ENCODE results near the gene SNX9. TPM values are rescaled to one million over a fixed set of nuclear protein-coding genes. Genes with fewer than 3 reads are reported as not detected.

Gene SNX9
- total and polyA plus RNA-seq, 2 of the 8 experiments (the other 6 are each of a cell fraction or from before 2014, with no cell fraction given): 11.8 to 23.2 TPM

GRCh38 chr6:157865249-157865648, 42.2 kb downstream of the SNX9 start:
- no peak overlapping the region for H3K4me3 ChIP-seq (ENCODE audit: extremely low read depth in 1 of 4, insufficient read depth in 2 of 4, low read depth in 3 of 4, low read length in 4 of 4)
- peaks cover 3 to 14% (median 9%) of the 10 kb centered on the region in 4 experiments; a peak in 6 of 8 replicates for H3K36me3 ChIP-seq (ENCODE audit: control insufficient read depth in 2 of 4, insufficient read depth in 4 of 4, low read length in 3 of 4)
- no peaks in the 10 kb centered on the region for H3K27me3 ChIP-seq (replicated peaks in 1 of 4; ENCODE audit: control insufficient read depth in 3 of 4, extremely low read depth in 1 of 4, insufficient read depth in 3 of 4, low read length in 3 of 4)
- CTCF ChIA-PET (ENCODE audit: partially characterized antibody): no interaction called here
- no peak overlapping the region for H3K18ac ChIP-seq (ENCODE audit: extremely low read depth, low read length)
- H3K79me2 ChIP-seq (ENCODE audit: control insufficient read depth in 1 of 2, insufficient read depth in 2 of 2, low read length in 2 of 2): peaks cover 0 to 60% of the 10 kb centered on the region in 2 experiments; a peak in 3 of 4 replicates
- peaks cover 0 to 9% (median under 1%) of the 10 kb centered on the region in 4 experiments; a peak in 1 of 7 replicates for H3K4me1 ChIP-seq (replicated peaks in 1 of 4; ENCODE audit: control insufficient read depth in 3 of 4, insufficient read depth in 4 of 4, low read length in 3 of 4)
- POLR2A ChIA-PET (ENCODE audit: partially characterized antibody): no interaction called here
- no peak overlapping the region for H2BK12ac ChIP-seq (ENCODE audit: low read depth, low read length)
- H2AK5ac ChIP-seq (ENCODE audit: low read depth, low read length): no peak overlapping the region
- H3K14ac ChIP-seq (ENCODE audit: insufficient read length): no peak overlapping the region
- no peaks in the 10 kb centered on the region for H3K9me3 ChIP-seq (ENCODE audit: insufficient read depth in 2 of 2, low read depth in 1 of 2, low read length in 1 of 2)
- H3K79me1 ChIP-seq (ENCODE audit: low read depth, low read length): peaks cover 2% of the 10 kb centered on the region
- H4K91ac ChIP-seq (replicated peaks; ENCODE audit: insufficient read length, low read length): no peak overlapping the region
- no peak overlapping the region for H3K4me2 ChIP-seq (ENCODE audit: insufficient read depth in 1 of 2, low read depth in 2 of 2, low read length in 2 of 2)
- no peaks in the 10 kb centered on the region for H3K23me2 ChIP-seq (ENCODE audit: low read depth, low read length)
- no peak overlapping the region for H4K5ac ChIP-seq (ENCODE audit: insufficient read length, low read depth, low read length)
- no peak overlapping the region for H2AFZ ChIP-seq (ENCODE audit: low read length)
- no peak overlapping the region for H3K4ac ChIP-seq (replicated peaks; ENCODE audit: insufficient read length, low read depth, low read length)
- FAIRE-seq: no peak
- DNase-seq (ENCODE audit: low read depth in 1 of 2, low spot score in 2 of 2): no peak
- H4K20me1 ChIP-seq (replicated peaks in 1 of 2; ENCODE audit: control insufficient read depth in 1 of 2, insufficient read depth in 2 of 2, low read length in 2 of 2): peaks cover 7 to 13% of the 10 kb centered on the region in 2 experiments
- no peak overlapping the region for H3K56ac ChIP-seq (replicated peaks; ENCODE audit: insufficient read length, low read depth, low read length)
- H2BK15ac ChIP-seq (ENCODE audit: low read length): no peak overlapping the region
- no peak overlapping the region for H2BK5ac ChIP-seq (ENCODE audit: low read depth, low read length)
- H4K8ac ChIP-seq (ENCODE audit: extremely low read depth, insufficient read depth, low read length): no peak overlapping the region
- no peak overlapping the region for H3K23ac ChIP-seq (ENCODE audit: insufficient read length)
- no peak overlapping the region for H3K27ac ChIP-seq (ENCODE audit: low read depth, low read length)
- H2BK120ac ChIP-seq (replicated peaks; ENCODE audit: low read depth, low read length): no peak overlapping the region
- H2BK20ac ChIP-seq (ENCODE audit: low read length): no peak overlapping the region
- 89% methylated on average over 6 of the region's 6 CpGs; no CpG with 5 or more reads in 1 of the 2 experiments for WGBS, 2 experiments (ENCODE audit: extremely low coverage in 1 of 2, insufficient coverage in 1 of 2, insufficient read length in 1 of 2, insufficient replicate concordance in 2 of 2, low coverage in 1 of 2, low lambda C conversion rate in 2 of 2, missing lambda C conversion rate in 1 of 2)
- no peak overlapping the region for H3K9ac ChIP-seq (replicated peaks in 1 of 4; ENCODE audit: extremely low read depth in 1 of 4, low read depth in 3 of 4, low read length in 3 of 4)
- TF ChIP-seq POLR2A (IDR thresholded peaks at IDR 0.05; ENCODE audit: control extremely low read depth in 1 of 2, low read depth in 2 of 2, low read length in 2 of 2) (no peak), BCL11A (IDR thresholded peaks at IDR 0.05; ENCODE audit: low read depth in 2 of 2, low read length in 2 of 2) (no peak), RNF2 (IDR thresholded peaks at IDR 0.05; ENCODE audit: borderline replicate concordance, low read depth, low read length, missing control alignments, poor library complexity, severe bottlenecking) (no peak), CTBP2 (IDR thresholded peaks at IDR 0.05; ENCODE audit: borderline replicate concordance, insufficient read depth, insufficient read length, low read length) (no peak), CREB1 (IDR thresholded peaks at IDR 0.05) (no peak), POU5F1 (IDR thresholded peaks at IDR 0.05; ENCODE audit: low read depth, low read length) (no peak), HDAC6 (IDR thresholded peaks at IDR 0.05; ENCODE audit: low read depth, low read length) (no peak), TCF12 (IDR thresholded peaks at IDR 0.05; ENCODE audit: low read depth, low read length) (no peak), SP2 (IDR thresholded peaks at IDR 0.05; ENCODE audit: low read length) (no peak), ASH2L (IDR thresholded peaks at IDR 0.05; ENCODE audit: low read length) (no peak), EZH2 (IDR thresholded peaks at IDR 0.05; ENCODE audit: low read depth, low read length, severe bottlenecking) (no peak), KDM4A (IDR thresholded peaks at IDR 0.05; ENCODE audit: low read depth, low read length, severe bottlenecking) (no peak), SP1 (IDR thresholded peaks at IDR 0.05; ENCODE audit: low read depth, low read length) (no peak), SIN3A (conservative IDR thresholded peaks at IDR 0.05 in 1 of 2, IDR thresholded peaks at IDR 0.05 in 1 of 2; ENCODE audit: low read depth in 1 of 2, low read length in 2 of 2) (no peak), TAF1 (IDR thresholded peaks at IDR 0.05; ENCODE audit: low read depth, low read length) (no peak)

Measured in H1 (cell line).